ENCODE measurements around the gene DOCK4.

GRCh38 chr7:111873963-111874690 is 332.1 kb downstream of the DOCK4 start:
- TF ChIP-seq CTCF (IDR thresholded peaks at IDR 0.05) (no peak), POLR2A (IDR thresholded peaks at IDR 0.05) (no peak)
